ENCODE results near the gene AGPAT4.

AGPAT4 gene

GRCh38 chr6:161281092-161281491, 7.2 kb upstream of the AGPAT4 start:
- DNase-seq (ENCODE audit: low read depth in 3 of 3), result no peak

- DNase-seq (ENCODE audit: low read depth in 3 of 3), result no peak
Measured at GRCh38 chr6:161279677-161280415, 6.0 kb upstream of the AGPAT4 start.

GRCh38 chr6:161276605-161277155, 2.8 kb upstream of the AGPAT4 start:
- DNase-seq (ENCODE audit: low read depth in 3 of 3), result no peak

- DNase-seq (ENCODE audit: low read depth in 3 of 3), result no peak
Measured at GRCh38 chr6:161274898-161275297, 1.0 kb upstream of the AGPAT4 start.

- DNase-seq (ENCODE audit: low read depth in 3 of 3), result no peak
Measured at GRCh38 chr6:161274488-161274858, 612 bp upstream of the AGPAT4 start.

- peak in 2 of 3 experiments; percentile 3 to 4 for DNase-seq (ENCODE audit: low read depth in 3 of 3)
Measured at GRCh38 chr6:161273274-161273751, 548 bp downstream of the AGPAT4 start.

GRCh38 chr6:161272635-161273273, 1.1 kb downstream of the AGPAT4 start:
- no peak for DNase-seq (ENCODE audit: low read depth in 3 of 3)

GRCh38 chr6:161271343-161272030, 2.4 kb downstream of the AGPAT4 start:
- DNase-seq (ENCODE audit: low read depth in 3 of 3), result no peak

GRCh38 chr6:161270116-161270515, 3.7 kb downstream of the AGPAT4 start:
- DNase-seq (ENCODE audit: low read depth in 3 of 3), result no peak

- no peak for DNase-seq (ENCODE audit: low read depth in 3 of 3)
Measured at GRCh38 chr6:161269310-161269709, 4.6 kb downstream of the AGPAT4 start.

GRCh38 chr6:161268531-161269210, 5.2 kb downstream of the AGPAT4 start:
- no peak for DNase-seq (ENCODE audit: low read depth in 3 of 3)

GRCh38 chr6:161266513-161267230, 7.2 kb downstream of the AGPAT4 start:
- DNase-seq (ENCODE audit: low read depth in 3 of 3), result no peak

- no peak for DNase-seq (ENCODE audit: low read depth in 3 of 3)
Measured at GRCh38 chr6:161265975-161266374, 7.9 kb downstream of the AGPAT4 start.

- no peak for DNase-seq (ENCODE audit: low read depth in 3 of 3)
Measured at GRCh38 chr6:161265554-161265953, 8.3 kb downstream of the AGPAT4 start.

GRCh38 chr6:161264181-161264580, 9.7 kb downstream of the AGPAT4 start:
- DNase-seq (ENCODE audit: low read depth in 3 of 3), result no peak

GRCh38 chr6:161261816-161262215, 12.0 kb downstream of the AGPAT4 start:
- no peak for DNase-seq (ENCODE audit: low read depth in 3 of 3)

GRCh38 chr6:161261325-161261724, 12.5 kb downstream of the AGPAT4 start:
- DNase-seq (ENCODE audit: low read depth in 3 of 3), result no peak

GRCh38 chr6:161259302-161259701, 14.6 kb downstream of the AGPAT4 start:
- DNase-seq (ENCODE audit: low read depth in 3 of 3), result no peak

GRCh38 chr6:161257793-161258457, 15.9 kb downstream of the AGPAT4 start:
- no peak for DNase-seq (ENCODE audit: low read depth in 3 of 3)

- DNase-seq (ENCODE audit: low read depth in 3 of 3), result no peak
Measured at GRCh38 chr6:161256407-161256806, 17.5 kb downstream of the AGPAT4 start.

GRCh38 chr6:161255518-161255917, 18.3 kb downstream of the AGPAT4 start:
- no peak for DNase-seq (ENCODE audit: low read depth in 3 of 3)

Data from stimulated activated CD4-positive, alpha-beta T cell treated with anti-CD3 and anti-CD28 coated beads, TNF-alpha, amount 100 ng/mL, for 24 hours (primary cell).